Activated naive CD4-positive, alpha-beta T cell treated with anti-CD3 and anti-CD28 coated beads for 36 hours (primary cell): Measurements from ENCODE around the gene MPND. TPM values are rescaled to one million over a fixed set of nuclear protein-coding genes. Genes with fewer than 3 reads are reported as not detected.
A peak's percentile ranks its signal among the peaks of the same experiment; 100 is the strongest.

Experiments used
- CTCF ChIA-PET: fragments of 350-600 bp; sonication (Branson Sonifier 250); formaldehyde crosslinking; loops from one replicate; lab custom pipeline; 2021; ENCODE audit warnings: antibody characterized with exemption; lab: Charles Lee
- DNase-seq: peaks from one replicate; pipeline ENCODE4 v3.0.0-alpha.2; 2020
- H3K27ac Mint-ChIP-seq: one replicate; pipeline ENCODE4 v1.8.0; 2021; ENCODE audit warnings: mild to moderate bottlenecking, mixed read lengths
- H3K27me3 Mint-ChIP-seq: one replicate; pipeline ENCODE4 v1.8.0; 2021; ENCODE audit warnings: low read depth, mixed read lengths
- H3K36me3 Mint-ChIP-seq: one replicate; pipeline ENCODE4 v1.8.0; 2021; ENCODE audit warnings: low read depth, mixed read lengths
- H3K4me1 Mint-ChIP-seq: one replicate; pipeline ENCODE4 v1.8.0; 2021; ENCODE audit warnings: low read depth, mixed read lengths
- H3K4me3 Mint-ChIP-seq: one replicate; pipeline ENCODE4 v1.8.0; 2021; ENCODE audit warnings: mild to moderate bottlenecking, moderate library complexity, mixed read lengths
- H3K9me3 Mint-ChIP-seq: one replicate; pipeline ENCODE4 v1.8.0; 2021; ENCODE audit warnings: mixed read lengths
- intact Hi-C: fragments of 100-400 bp; cut with micrococcal nuclease; formaldehyde crosslinking; loops from one replicate; pipeline ENCODE4 v1.15.1; 2023
- total RNA-seq, 2 experiments: library from RNA; stranded (reverse); gene quantifications; one replicate each; pipeline ENCODE4 v1.2.3, GENCODE V29; 2021

MPND gene
- total RNA-seq, 2 experiments from 2014 or later, result 16.3 to 18.6 TPM

- Mint-ChIP-seq H3K36me3 (no peaks in the 10 kb centered on the region), H3K27ac (peak overlapping the region; percentile 75), H3K4me3 (no peak overlapping the region), H3K27me3 (no peaks in the 10 kb centered on the region), H3K9me3 (no peaks in the 10 kb centered on the region), H3K4me1 (peaks cover 53% of the 10 kb centered on the region)
- CTCF ChIA-PET, result no interaction called here
- intact Hi-C loops, result no loop called here
- no peak for DNase-seq
Measured at GRCh38 chr19:4371247-4372164, 28.1 kb downstream of the MPND start.

GRCh38 chr19:4372165-4373012 lies 29.0 kb downstream of the MPND start:
- peaks cover 60% of the 10 kb centered on the region for H3K4me1 Mint-ChIP-seq
- intact Hi-C loops, result no loop called here
- H3K36me3 Mint-ChIP-seq, result no peaks in the 10 kb centered on the region
- H3K27ac Mint-ChIP-seq, result no peak overlapping the region
- no peak for DNase-seq
- H3K27me3 Mint-ChIP-seq, result no peaks in the 10 kb centered on the region
- CTCF ChIA-PET, result no interaction called here
- H3K4me3 Mint-ChIP-seq, result no peak overlapping the region
- no peaks in the 10 kb centered on the region for H3K9me3 Mint-ChIP-seq

- CTCF ChIA-PET, result no interaction called here
Measured at GRCh38 chr19:4373013-4373367, 29.6 kb downstream of the MPND start.

GRCh38 chr19:4373601-4374497 lies 30.5 kb downstream of the MPND start:
- H3K27ac Mint-ChIP-seq, result no peak overlapping the region
- no peaks in the 10 kb centered on the region for H3K9me3 Mint-ChIP-seq
- H3K4me1 Mint-ChIP-seq, result peaks cover 61% of the 10 kb centered on the region
- CTCF ChIA-PET, result interaction anchor here (0.6 kb wide), 1 partner anchor 28 kb away, joined by 5 read pairs; no protein-coding TSS in a partner anchor
- intact Hi-C loops, result no loop called here
- no peaks in the 10 kb centered on the region for H3K36me3 Mint-ChIP-seq
- H3K4me3 Mint-ChIP-seq, result no peak overlapping the region
- no peaks in the 10 kb centered on the region for H3K27me3 Mint-ChIP-seq
- no peak for DNase-seq

More at GRCh38 chr19:4373013-4373367, 29.6 kb downstream of the MPND start:
- no peaks in the 10 kb centered on the region for H3K9me3 Mint-ChIP-seq
- no peak overlapping the region for H3K27ac Mint-ChIP-seq
- no peak for DNase-seq
- H3K36me3 Mint-ChIP-seq, result no peaks in the 10 kb centered on the region
- H3K4me1 Mint-ChIP-seq, result peaks cover 61% of the 10 kb centered on the region
- no peak overlapping the region for H3K4me3 Mint-ChIP-seq
- H3K27me3 Mint-ChIP-seq, result no peaks in the 10 kb centered on the region
- intact Hi-C loops, result no loop called here

GRCh38 chr19:4374498-4375163 lies 31.3 kb downstream of the MPND start:
- Mint-ChIP-seq H3K4me1 (peaks cover 63% of the 10 kb centered on the region), H3K27me3 (no peaks in the 10 kb centered on the region), H3K27ac (no peak overlapping the region), H3K4me3 (no peak overlapping the region), H3K9me3 (no peaks in the 10 kb centered on the region), H3K36me3 (no peaks in the 10 kb centered on the region)
- CTCF ChIA-PET, result interaction anchor here (0.6 kb wide), 2 partner anchors 29 to 42 kb away, joined by 5 read pairs; no protein-coding TSS in a partner anchor
- no peak for DNase-seq
- intact Hi-C loops, result no loop called here

- Mint-ChIP-seq H3K27ac (no peak overlapping the region), H3K4me1 (peaks cover 63% of the 10 kb centered on the region), H3K27me3 (no peaks in the 10 kb centered on the region), H3K4me3 (no peak overlapping the region), H3K36me3 (no peaks in the 10 kb centered on the region), H3K9me3 (no peaks in the 10 kb centered on the region)
- CTCF ChIA-PET, result interaction anchor here (0.6 kb wide), 1 partner anchor 43 kb away, joined by 5 read pairs; no protein-coding TSS in a partner anchor
- no peak for DNase-seq
- intact Hi-C loops, result no loop called here
Measured at GRCh38 chr19:4375164-4376027, 32.0 kb downstream of the MPND start.

- H3K36me3 Mint-ChIP-seq, result no peaks in the 10 kb centered on the region
- no peaks in the 10 kb centered on the region for H3K27me3 Mint-ChIP-seq
- H3K4me1 Mint-ChIP-seq, result peaks cover 63% of the 10 kb centered on the region
- DNase-seq, result no peak
- no peak overlapping the region for H3K4me3 Mint-ChIP-seq
- H3K27ac Mint-ChIP-seq, result no peak overlapping the region
- intact Hi-C loops, result no loop called here
- H3K9me3 Mint-ChIP-seq, result no peaks in the 10 kb centered on the region
- CTCF ChIA-PET, result interaction anchor here (1.2 kb wide), 1 partner anchor 11 kb away, joined by 3 read pairs; no protein-coding TSS in a partner anchor
Measured at GRCh38 chr19:4376028-4376670, 32.8 kb downstream of the MPND start.

GRCh38 chr19:4376671-4376990 lies 33.3 kb downstream of the MPND start:
- no peak for DNase-seq
- Mint-ChIP-seq H3K27me3 (no peaks in the 10 kb centered on the region), H3K4me1 (peaks cover 64% of the 10 kb centered on the region), H3K27ac (no peak overlapping the region), H3K4me3 (no peak overlapping the region), H3K36me3 (no peaks in the 10 kb centered on the region), H3K9me3 (no peaks in the 10 kb centered on the region)
- intact Hi-C loops, result no loop called here
- CTCF ChIA-PET, result interaction anchor here (1.2 kb wide), 1 partner anchor 11 kb away, joined by 3 read pairs; no protein-coding TSS in a partner anchor

- Mint-ChIP-seq H3K27ac (peak overlapping the region; percentile 63), H3K27me3 (no peaks in the 10 kb centered on the region), H3K4me3 (no peak overlapping the region), H3K9me3 (no peaks in the 10 kb centered on the region), H3K4me1 (peaks cover 65% of the 10 kb centered on the region), H3K36me3 (no peaks in the 10 kb centered on the region)
- intact Hi-C loops, result no loop called here
- no peak for DNase-seq
- CTCF ChIA-PET, result interaction anchor here (1.2 kb wide), 1 partner anchor 12 kb away, joined by 3 read pairs; no protein-coding TSS in a partner anchor
Measured at GRCh38 chr19:4376991-4377781, 33.8 kb downstream of the MPND start.

GRCh38 chr19:4378886-4379285 lies 35.5 kb downstream of the MPND start:
- intact Hi-C loops, result loop anchor here (1.0 kb wide), 2 partner anchors 10 to 21 kb away; partner anchors contain the start of gene SH3GL1
- CTCF ChIA-PET, result interaction anchor here (1.2 to 1.7 kb wide), 2 partner anchors 9 to 112 kb away, joined by 3 to 5 read pairs; no protein-coding TSS in a partner anchor
- H3K27me3 Mint-ChIP-seq, result no peaks in the 10 kb centered on the region
- peaks cover 66% of the 10 kb centered on the region for H3K4me1 Mint-ChIP-seq
- peak overlapping the region; percentile 80 for H3K27ac Mint-ChIP-seq
- peaks cover 2% of the 10 kb centered on the region for H3K36me3 Mint-ChIP-seq
- no peaks in the 10 kb centered on the region for H3K9me3 Mint-ChIP-seq
- no peak for DNase-seq
- H3K4me3 Mint-ChIP-seq, result no peak overlapping the region
